Panc1 (cell line): ENCODE data around the gene DCAF8L1.

Source experiments
- POLR2AphosphoS5 ChIP-seq: IDR thresholded peaks from 2 replicates; pipeline ENCODE4 v1.6.1; 2012; ENCODE audit warnings: mild to moderate bottlenecking, low read depth, low read length, moderate library complexity
- SIN3A ChIP-seq: IDR thresholded peaks from 2 replicates; pipeline ENCODE4 v1.6.1; 2012; ENCODE audit warnings: low read depth, mild to moderate bottlenecking, low read length, moderate library complexity, borderline replicate concordance; ENCODE audit not compliant: insufficient read depth
- TCF7L2 ChIP-seq: IDR thresholded peaks from 2 replicates; pipeline ENCODE4 v1.6.1; 2011; ENCODE audit warnings: mild to moderate bottlenecking, low read depth, low read length, inconsistent platforms
- TF ChIP-seq, protein P1 (sequence below): fragments of 450-650 bp; IDR thresholded peaks from 2 replicates; pipeline ENCODE4 v1.5.1; 2017; ENCODE audit warnings: mild to moderate bottlenecking

DNA sequence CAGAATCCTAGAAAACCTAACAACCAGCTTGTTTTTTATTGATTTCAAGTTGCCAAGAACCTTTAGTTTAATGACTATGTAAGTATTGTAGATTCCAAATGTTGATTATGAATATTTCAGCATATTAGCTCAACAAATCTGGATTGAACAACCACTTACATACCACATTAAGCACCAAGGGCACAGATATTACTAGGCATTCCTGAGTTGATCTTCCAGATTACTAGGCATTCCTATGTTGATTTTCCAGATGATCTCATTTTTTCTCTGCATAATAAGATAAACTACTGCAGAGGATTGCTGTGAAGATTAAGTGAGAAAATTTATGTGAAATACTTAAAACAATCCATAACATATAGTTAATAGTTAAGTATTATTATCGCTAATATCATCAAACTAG, 17.4 kb upstream of the DCAF8L1 start:
- no peak for TF ChIP-seq POLR2AphosphoS5
- TF ChIP-seq, protein P1, sequence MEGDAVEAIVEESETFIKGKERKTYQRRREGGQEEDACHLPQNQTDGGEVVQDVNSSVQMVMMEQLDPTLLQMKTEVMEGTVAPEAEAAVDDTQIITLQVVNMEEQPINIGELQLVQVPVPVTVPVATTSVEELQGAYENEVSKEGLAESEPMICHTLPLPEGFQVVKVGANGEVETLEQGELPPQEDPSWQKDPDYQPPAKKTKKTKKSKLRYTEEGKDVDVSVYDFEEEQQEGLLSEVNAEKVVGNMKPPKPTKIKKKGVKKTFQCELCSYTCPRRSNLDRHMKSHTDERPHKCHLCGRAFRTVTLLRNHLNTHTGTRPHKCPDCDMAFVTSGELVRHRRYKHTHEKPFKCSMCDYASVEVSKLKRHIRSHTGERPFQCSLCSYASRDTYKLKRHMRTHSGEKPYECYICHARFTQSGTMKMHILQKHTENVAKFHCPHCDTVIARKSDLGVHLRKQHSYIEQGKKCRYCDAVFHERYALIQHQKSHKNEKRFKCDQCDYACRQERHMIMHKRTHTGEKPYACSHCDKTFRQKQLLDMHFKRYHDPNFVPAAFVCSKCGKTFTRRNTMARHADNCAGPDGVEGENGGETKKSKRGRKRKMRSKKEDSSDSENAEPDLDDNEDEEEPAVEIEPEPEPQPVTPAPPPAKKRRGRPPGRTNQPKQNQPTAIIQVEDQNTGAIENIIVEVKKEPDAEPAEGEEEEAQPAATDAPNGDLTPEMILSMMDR: no peak
- no peak for TF ChIP-seq TCF7L2
- no peak for TF ChIP-seq SIN3A
